ENCODE data around the gene PRIMA1. TPM values are rescaled to one million over a fixed set of nuclear protein-coding genes. Genes with fewer than 3 reads are reported as not detected.
"Not testable (repeated sequence)": the region's sequence is repeated elsewhere in the genome, so short reads cannot be mapped to it uniquely, and the experiment has no call there.

Gene PRIMA1
- total RNA-seq (2014; rRNA removed; shearing (Covaris generic)), result 0.02 and 0.40 TPM in 2 replicates
- 0.11 TPM in 1 of 2 replicates, not detected in the other for polyA plus RNA-seq (2014; cell fraction: nucleus; rRNA removed)

- DNase-seq (ENCODE audit: extremely low read depth, low read depth), result no peak
These were observed at the start of gene PRIMA1 for GRCh38 chr14:93788293-93788542. TSS of gene PRIMA1 (minus strand) at chr14:93788485. CDS start at chr14:93787718, 767 bp downstream.

DNA sequence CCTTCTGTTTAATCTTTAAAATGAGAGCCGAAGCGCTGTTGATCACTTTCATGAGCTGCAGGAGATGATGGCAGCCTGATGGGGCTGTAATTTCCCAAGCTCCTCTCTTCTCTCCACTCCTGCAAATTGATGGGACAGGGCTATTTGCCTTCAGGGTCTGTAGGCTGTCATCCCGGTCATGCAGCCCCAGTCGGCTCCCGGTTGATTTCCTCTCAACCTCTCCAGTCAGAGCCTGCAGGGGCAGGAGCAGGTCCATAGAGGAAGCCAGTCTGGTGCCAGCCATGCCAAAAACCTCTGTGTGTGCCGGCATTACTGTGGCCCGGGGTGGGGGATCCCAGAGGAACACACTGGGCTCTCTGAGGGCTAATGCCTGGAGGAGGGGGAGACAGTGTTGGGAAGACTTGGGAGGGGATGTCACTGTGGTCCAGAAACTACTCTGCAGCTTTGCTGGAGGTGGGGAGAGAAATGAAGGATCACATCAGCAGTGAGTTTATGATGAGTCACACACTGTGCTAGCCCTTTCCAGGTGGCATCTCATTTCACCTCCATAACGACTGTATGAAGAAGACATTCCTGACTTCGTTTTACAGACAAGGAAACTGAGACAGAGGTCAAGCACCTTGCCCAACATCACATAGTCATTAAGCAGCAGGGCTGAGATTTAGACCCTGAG lies 46.5 kb upstream of the PRIMA1 start:
- no peak for DNase-seq (ENCODE audit: extremely low read depth, low read depth)

GRCh38 chr14:93832665-93833064 lies 44.4 kb upstream of the PRIMA1 start:
- no peak for DNase-seq (ENCODE audit: extremely low read depth, low read depth)

- no peak for DNase-seq (ENCODE audit: extremely low read depth, low read depth)
These were observed 43.8 kb upstream of the PRIMA1 start for GRCh38 chr14:93832081-93832480.

DNA sequence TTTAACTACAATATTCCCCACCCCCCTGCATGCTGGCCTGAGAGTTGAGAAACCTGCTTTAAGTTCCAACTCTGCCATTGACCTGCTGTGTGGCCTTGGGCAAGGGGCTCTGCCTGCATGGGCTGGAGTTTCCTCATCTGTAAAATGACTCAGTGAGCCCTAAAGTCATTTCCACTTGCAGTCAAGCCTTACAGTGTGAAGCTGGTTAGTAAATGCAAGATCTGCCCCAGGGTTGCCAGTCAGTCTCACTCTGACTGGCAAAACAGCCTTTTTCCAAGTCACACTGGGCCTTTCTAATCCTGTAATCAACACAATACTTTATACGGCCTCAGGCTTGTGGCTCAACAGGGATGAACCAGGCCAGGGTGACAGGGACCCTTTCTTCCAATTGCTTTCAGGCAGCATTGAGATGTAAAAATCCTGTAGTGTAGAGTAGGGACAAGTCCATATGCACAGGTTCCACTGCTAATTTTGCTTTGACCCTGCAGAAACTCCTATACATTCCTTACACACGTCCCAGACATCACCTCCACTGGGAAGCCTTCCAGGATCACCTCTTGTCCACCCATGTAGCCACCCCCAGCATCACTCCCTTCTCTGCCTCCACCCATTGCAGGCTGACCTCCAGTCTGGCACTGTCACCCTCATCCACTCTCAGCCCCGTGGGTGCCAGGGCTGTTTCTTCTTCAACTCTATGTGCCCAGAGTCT lies 42.6 kb upstream of the PRIMA1 start:
- no peak for DNase-seq (ENCODE audit: extremely low read depth, low read depth)

- no peak for DNase-seq (ENCODE audit: extremely low read depth, low read depth)
These were observed 41.7 kb upstream of the PRIMA1 start for GRCh38 chr14:93829839-93830481.

GRCh38 chr14:93825235-93825553 lies 36.9 kb upstream of the PRIMA1 start:
- no peak for DNase-seq (ENCODE audit: extremely low read depth, low read depth)

DNA sequence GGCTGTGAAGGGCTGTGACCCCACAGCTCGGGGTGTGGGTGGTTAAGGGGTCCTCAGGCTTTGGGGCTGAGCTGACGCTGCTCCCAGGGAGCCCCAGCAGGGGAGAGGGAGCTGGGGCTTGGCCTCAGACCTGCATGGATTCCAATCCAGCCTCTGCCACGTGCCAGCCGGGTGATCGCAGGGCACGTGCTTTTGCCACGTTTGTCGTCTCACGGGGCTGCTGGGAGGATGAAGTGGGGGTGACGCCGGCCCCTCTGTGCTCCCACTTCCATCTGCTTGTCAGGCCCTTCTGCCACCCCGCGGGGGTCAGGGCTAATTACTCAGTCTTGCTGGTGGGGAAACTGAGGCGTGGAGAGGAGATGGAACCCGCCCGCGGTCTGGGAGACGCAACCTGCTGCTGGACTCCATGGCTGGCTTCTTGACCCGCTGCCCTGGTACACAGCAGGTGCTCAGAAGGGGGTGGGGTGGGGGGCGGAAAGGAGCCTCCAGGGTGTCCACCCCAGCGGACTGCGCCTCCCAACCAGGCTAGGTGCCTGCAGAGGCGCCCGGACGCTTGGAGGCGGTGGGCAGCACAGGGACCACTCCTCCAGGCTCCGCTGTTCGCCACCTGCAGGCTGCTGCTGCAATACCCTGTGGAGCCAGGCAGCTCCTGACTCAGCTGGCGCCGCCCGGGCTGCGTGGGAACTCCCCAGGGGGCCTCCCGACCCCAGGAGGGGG lies 36.4 kb upstream of the PRIMA1 start:
- DNase-seq (ENCODE audit: extremely low read depth, low read depth), result no peak

DNA sequence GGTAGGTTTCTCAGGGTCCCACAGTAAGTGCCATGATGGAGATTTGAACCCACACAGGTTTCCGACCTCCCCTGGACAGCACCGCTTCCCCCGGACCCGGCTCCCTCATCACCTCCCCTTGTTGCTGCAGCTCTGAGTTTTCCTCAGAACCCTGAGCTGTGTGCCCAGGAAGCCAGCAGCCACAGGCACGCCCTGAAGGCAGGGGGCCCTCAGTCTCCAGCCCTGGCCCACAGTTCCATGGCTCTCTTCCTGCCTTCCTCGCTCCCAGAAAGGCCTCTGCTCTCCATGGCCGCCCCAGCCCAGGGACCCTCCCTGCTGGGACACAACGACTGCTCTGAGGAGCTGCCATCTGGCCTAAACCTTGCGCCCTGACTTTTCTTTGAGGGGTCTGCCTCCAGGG lies 35.8 kb upstream of the PRIMA1 start:
- no peak for DNase-seq (ENCODE audit: extremely low read depth, low read depth)

GRCh38 chr14:93821051-93821450 lies 32.8 kb upstream of the PRIMA1 start:
- no peak for DNase-seq (ENCODE audit: extremely low read depth, low read depth)

DNA sequence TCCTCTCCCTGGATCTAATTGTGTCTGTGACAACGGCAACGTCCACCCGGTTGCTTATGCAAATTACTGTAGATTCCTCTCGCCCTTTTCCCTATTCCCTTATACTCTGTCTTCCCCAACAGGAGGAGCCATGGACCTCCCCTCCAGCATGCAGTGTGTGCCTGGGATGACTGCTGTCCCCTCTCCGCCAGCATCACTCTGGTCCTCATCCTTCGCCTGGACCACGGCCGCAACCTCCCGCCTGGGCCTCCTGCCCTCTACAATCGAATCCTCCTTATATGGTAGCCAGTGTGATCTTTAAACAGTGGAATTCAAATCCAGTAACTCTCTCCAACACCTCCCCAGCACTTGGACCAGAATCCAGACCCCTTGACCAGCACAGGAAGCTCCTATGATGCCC lies 30.6 kb upstream of the PRIMA1 start:
- DNase-seq (ENCODE audit: extremely low read depth, low read depth), result no peak

GRCh38 chr14:93811676-93812075 lies 23.4 kb upstream of the PRIMA1 start:
- DNase-seq (ENCODE audit: extremely low read depth, low read depth), result no peak

DNA sequence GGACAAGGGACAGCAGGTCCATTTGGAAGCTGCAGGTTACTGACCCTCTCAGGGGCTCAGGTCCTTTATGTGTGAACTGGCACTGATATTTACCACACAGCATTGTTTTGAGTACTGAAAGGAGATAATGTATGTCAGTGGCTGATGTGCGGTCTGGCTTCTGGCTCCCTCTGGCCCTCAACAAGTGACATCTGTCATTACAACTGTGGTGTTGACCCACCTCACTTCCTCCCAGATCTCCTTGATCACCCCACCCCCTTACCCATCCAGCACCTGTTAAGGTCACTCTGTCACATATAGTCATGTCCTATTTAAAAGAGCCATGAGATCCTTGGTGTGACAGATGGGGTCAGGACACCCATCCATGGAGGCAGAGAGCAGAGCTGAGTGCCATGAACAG lies 22.7 kb upstream of the PRIMA1 start:
- DNase-seq (ENCODE audit: extremely low read depth, low read depth), result no peak

GRCh38 chr14:93809491-93810420 lies 21.5 kb upstream of the PRIMA1 start:
- not testable (repeated sequence) for DNase-seq (ENCODE audit: extremely low read depth, low read depth)

GRCh38 chr14:93804654-93805053 lies 16.4 kb upstream of the PRIMA1 start:
- no peak for DNase-seq (ENCODE audit: extremely low read depth, low read depth)

- no peak for DNase-seq (ENCODE audit: extremely low read depth, low read depth)
These were observed 15.4 kb upstream of the PRIMA1 start for GRCh38 chr14:93803408-93804318.

GRCh38 chr14:93799989-93800921 lies 12.0 kb upstream of the PRIMA1 start:
- no peak for DNase-seq (ENCODE audit: extremely low read depth, low read depth)

DNA sequence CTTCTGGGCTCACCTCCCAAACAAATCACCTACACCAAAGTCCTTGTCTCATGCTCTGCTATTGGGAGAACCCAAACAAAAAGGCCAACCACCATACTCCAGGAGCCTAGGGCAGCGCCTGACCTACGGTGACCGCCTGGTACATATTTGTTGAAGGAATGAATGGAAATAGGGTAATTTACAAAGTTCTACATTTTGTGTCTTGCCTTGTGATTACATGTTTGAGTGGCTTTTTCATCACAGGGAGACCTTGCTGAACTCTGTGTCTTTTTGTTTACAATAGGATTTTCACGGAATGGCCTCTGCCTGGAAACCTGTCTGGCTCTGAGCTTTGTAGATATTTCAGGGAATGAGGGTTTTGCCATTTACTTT lies 11.3 kb upstream of the PRIMA1 start:
- DNase-seq (ENCODE audit: extremely low read depth, low read depth), result no peak
